ENCODE results near the gene PLA2G4E.

Gene PLA2G4E

GRCh38 chr15:41932511-41933289, 88.1 kb downstream of the PLA2G4E start:
- DNase-seq = no peak

GRCh38 chr15:41932101-41932500, 88.7 kb downstream of the PLA2G4E start:
- no peak for DNase-seq
